ENCODE data around the gene PLPPR1. TPM values are rescaled to one million over a fixed set of nuclear protein-coding genes. Genes with fewer than 3 reads are reported as not detected.

The PLPPR1 gene
- total and polyA plus RNA-seq, 2 of the 13 experiments (the other 11 are each of a cell fraction or from before 2014, with no cell fraction given), result 16.0 to 84.7 TPM

DNA sequence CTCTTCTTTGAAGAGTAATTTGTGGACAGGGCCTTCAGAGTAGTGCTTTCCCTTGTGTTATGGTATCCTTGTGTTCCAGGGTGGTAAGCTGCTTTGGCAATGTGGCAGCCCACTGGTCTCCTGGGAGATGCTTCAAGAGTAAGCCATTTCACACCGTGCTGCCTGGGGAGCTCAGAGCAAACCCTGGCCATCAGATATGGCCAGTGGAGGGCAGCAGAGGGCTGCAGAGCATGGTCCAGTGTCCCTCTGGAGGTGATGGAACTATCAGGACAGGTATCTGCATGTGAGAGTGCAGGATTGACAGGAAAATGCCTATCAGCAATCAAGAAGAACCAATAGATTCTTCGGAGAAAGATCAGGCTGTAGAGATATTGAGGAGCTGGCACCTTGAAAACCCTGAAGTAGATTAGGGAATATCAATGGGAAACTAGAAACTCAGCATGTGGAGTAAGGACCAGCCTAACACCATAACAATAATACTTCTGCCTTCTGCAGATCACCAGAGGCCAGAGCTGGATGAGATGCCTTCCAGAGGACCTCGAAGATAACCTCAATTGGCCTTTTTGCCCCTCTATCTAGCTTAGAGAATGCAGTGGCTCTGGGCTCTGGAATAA, 90.8 kb downstream of the PLPPR1 start (continued):
- TF ChIP-seq, protein P1, sequence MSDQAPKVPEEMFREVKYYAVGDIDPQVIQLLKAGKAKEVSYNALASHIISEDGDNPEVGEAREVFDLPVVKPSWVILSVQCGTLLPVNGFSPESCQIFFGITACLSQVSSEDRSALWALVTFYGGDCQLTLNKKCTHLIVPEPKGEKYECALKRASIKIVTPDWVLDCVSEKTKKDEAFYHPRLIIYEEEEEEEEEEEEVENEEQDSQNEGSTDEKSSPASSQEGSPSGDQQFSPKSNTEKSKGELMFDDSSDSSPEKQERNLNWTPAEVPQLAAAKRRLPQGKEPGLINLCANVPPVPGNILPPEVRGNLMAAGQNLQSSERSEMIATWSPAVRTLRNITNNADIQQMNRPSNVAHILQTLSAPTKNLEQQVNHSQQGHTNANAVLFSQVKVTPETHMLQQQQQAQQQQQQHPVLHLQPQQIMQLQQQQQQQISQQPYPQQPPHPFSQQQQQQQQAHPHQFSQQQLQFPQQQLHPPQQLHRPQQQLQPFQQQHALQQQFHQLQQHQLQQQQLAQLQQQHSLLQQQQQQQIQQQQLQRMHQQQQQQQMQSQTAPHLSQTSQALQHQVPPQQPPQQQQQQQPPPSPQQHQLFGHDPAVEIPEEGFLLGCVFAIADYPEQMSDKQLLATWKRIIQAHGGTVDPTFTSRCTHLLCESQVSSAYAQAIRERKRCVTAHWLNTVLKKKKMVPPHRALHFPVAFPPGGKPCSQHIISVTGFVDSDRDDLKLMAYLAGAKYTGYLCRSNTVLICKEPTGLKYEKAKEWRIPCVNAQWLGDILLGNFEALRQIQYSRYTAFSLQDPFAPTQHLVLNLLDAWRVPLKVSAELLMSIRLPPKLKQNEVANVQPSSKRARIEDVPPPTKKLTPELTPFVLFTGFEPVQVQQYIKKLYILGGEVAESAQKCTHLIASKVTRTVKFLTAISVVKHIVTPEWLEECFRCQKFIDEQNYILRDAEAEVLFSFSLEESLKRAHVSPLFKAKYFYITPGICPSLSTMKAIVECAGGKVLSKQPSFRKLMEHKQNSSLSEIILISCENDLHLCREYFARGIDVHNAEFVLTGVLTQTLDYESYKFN (CRISPR knock-in tag; conservative IDR thresholded peaks at IDR 0.05), result 0 out of 2 replicates have a peak, but pooled peaks have one; percentile 15
- TF ChIP-seq ZNF562 (CRISPR knock-in tag; IDR thresholded peaks at IDR 0.05; ENCODE audit: borderline replicate concordance) (no peak), ELF3 (CRISPR knock-in tag; IDR thresholded peaks at IDR 0.05) (0 out of 2 replicates have a peak, but pooled peaks have one; percentile 41), ZNF296 (CRISPR knock-in tag; conservative IDR thresholded peaks at IDR 0.05) (no peak), REPIN1 (CRISPR knock-in tag; IDR thresholded peaks at IDR 0.05; ENCODE audit: borderline replicate concordance, low read depth) (peak; percentile 54; the same call in 1 of the 2 replicates), ETV5 (CRISPR knock-in tag; IDR thresholded peaks at IDR 0.05; ENCODE audit: borderline replicate concordance) (0 out of 2 replicates have a peak, but pooled peaks have one; percentile 24), JUND (CRISPR knock-in tag; IDR thresholded peaks at IDR 0.05) (no peak), PHB2 (IDR thresholded peaks at IDR 0.05; ENCODE audit: partially characterized antibody) (no peak), ZNF839 (CRISPR knock-in tag; IDR thresholded peaks at IDR 0.05; ENCODE audit: borderline replicate concordance) (no peak), KMT2B (CRISPR knock-in tag; IDR thresholded peaks at IDR 0.05) (0 out of 2 replicates have a peak, but pooled peaks have one; percentile 23), SMC3 (IDR thresholded peaks at IDR 0.05; ENCODE audit: low read length) (peak; percentile 97), TCF12 (IDR thresholded peaks at IDR 0.05) (no peak), TCF12 (CRISPR knock-in tag; IDR thresholded peaks at IDR 0.05) (no peak), THAP11 (CRISPR knock-in tag; IDR thresholded peaks at IDR 0.05) (peak; percentile 39; the same call in 1 of the 2 replicates), NR1H2 (CRISPR knock-in tag; IDR thresholded peaks at IDR 0.05; ENCODE audit: borderline replicate concordance, low read depth) (no peak), GATAD2A (CRISPR knock-in tag; IDR thresholded peaks at IDR 0.05) (peak; percentile 45; the same call in 1 of the 2 replicates), ZNF850 (CRISPR knock-in tag; conservative IDR thresholded peaks at IDR 0.05) (no peak), NCOA2 (CRISPR knock-in tag; IDR thresholded peaks at IDR 0.05) (no peak), ZFY (CRISPR knock-in tag; IDR thresholded peaks at IDR 0.05) (no peak), HIVEP1 (CRISPR knock-in tag; IDR thresholded peaks at IDR 0.05) (no peak), FOXO1 (CRISPR knock-in tag; IDR thresholded peaks at IDR 0.05) (0 out of 2 replicates have a peak, but pooled peaks have one; percentile 30), RAD21 (CRISPR knock-in tag; IDR thresholded peaks at IDR 0.05) (peak; percentile 95), ZNF598 (CRISPR knock-in tag; IDR thresholded peaks at IDR 0.05; ENCODE audit: borderline replicate concordance) (peak; percentile 72; the same call in 1 of the 2 replicates), KAT8 (CRISPR knock-in tag; IDR thresholded peaks at IDR 0.05) (0 out of 2 replicates have a peak, but pooled peaks have one; percentile 35), SP4 (CRISPR knock-in tag; IDR thresholded peaks at IDR 0.05) (0 out of 2 replicates have a peak, but pooled peaks have one; percentile 25)
- TF ChIP-seq, protein P2, sequence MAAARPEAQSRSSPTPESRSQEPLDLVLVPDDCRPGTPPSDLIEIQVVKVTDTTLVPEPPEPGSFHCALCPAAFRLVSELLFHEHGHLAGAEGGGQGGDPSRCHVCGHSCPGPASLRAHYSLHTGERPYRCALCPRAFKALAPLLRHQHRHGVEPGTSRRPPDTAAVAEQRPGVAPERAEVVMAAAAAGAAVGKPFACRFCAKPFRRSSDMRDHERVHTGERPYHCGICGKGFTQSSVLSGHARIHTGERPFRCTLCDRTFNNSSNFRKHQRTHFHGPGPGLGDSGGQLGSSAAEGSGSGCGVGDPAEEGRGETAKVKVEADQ (CRISPR knock-in tag; IDR thresholded peaks at IDR 0.05; ENCODE audit: borderline replicate concordance), result peak; percentile 67; the same call in 1 of the 2 replicates
- TF ChIP-seq, protein P3, sequence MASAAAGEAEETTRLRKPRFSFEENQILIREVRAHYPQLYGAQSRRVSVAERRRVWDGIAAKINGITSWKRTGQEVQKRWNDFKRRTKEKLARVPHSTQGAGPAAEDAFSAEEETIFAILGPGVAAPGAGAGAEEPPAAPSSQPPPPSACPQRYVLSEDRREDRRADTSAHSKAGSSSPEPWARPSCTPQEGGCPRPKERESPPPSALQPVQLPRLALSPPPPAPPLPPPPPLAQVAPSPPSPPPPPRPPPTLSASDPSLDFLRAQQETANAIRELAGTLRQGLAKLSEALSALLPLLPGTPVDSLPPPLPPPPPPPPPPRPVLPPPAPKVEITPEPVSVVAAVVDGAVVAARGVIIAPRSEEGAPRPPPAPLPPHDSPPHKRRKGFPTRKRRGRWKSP (CRISPR knock-in tag; IDR thresholded peaks at IDR 0.05), result no peak
